ENCODE results near the gene MAP7D3. TPM values are rescaled to one million over a fixed set of nuclear protein-coding genes. Genes with fewer than 3 reads are reported as not detected.
"Not testable (repeated sequence)": the region's sequence is repeated elsewhere in the genome, so short reads cannot be mapped to it uniquely, and the experiment has no call there.

Gene MAP7D3
- total RNA-seq, 1 donor from 2014 or later = 13.9 TPM

DNA sequence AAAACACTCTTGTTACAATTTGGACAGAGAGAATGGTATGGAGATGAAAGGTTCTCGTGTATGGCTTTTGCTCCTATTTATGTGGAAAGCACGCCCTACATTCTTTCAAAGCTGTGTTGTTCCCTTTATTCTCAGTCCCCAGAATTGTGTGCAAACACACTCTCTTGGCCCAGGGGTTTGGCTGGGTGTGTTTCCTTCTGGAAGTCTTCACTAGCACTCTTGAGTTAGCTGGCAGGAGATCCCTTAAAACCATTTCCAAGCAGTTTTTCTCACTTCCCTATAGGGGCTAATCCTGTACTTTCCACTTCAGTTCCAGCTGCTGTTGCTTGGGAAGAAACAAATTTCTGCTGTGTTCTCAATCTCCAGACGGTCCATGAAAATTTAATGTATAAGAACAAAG, 68.8 kb downstream of the MAP7D3 start:
- no peak for DNase-seq (ENCODE audit: low spot score)

DNA sequence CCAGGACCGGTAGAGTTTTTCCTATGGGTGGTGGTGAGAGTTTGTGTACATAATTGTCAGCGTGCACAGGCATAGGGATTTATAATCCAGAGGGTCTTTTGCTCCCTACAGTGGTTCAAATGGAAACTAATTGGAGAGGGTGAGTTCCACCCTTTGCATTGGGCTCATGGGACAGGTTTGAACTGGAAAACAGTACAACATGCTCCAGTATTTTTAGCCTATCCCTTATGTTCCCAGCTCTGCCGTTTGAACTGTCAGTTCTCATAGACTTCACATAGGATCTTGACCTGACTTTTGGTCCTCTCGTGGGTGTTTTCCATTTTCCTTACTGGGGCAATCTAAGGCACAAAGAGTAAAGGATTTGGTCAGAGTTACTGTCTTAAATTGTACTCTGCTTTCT, 72.1 kb downstream of the MAP7D3 start:
- no peak for DNase-seq (ENCODE audit: low spot score)

DNA sequence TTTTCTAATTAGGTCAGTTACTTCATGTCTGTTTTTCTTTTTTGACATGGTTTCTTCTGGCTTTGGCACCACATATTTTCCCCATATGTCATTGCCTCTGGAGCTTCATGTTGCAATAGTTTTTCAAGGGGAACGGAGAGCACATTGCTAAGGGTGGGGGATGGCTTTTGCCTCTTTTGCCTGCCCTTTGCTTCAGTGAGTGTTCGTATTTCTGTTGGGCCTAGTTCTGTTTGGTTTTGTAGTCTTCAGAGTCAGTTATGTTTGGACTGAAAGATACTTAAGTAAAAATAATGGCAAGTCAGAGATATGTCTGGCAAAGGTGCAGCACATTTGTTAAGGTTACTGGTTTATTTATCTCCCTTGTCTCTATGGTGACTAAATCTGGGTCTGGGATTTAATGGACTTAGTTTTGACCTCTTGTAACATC, 74.8 kb downstream of the MAP7D3 start:
- DNase-seq (ENCODE audit: low spot score) = no peak

DNA sequence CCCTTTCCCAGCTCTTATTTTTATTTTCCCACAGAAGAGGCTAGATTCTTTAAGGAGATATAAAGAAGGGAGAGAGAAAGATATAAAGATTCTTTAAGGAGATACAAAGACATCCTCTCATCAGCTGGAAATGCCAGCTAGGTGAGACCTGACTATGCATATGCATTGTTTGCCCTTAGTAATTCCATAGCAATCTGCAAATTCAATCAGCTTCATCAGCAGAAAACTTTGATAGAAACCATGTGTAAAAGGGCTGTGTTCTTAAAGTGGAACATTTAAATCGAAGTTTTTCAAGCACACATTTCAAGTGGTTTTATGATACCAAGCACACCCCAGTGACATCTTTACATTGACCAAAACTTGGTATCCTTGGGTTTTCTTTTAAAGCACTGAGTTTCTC, 79.8 kb downstream of the MAP7D3 start:
- DNase-seq (ENCODE audit: low spot score) = no peak

DNA sequence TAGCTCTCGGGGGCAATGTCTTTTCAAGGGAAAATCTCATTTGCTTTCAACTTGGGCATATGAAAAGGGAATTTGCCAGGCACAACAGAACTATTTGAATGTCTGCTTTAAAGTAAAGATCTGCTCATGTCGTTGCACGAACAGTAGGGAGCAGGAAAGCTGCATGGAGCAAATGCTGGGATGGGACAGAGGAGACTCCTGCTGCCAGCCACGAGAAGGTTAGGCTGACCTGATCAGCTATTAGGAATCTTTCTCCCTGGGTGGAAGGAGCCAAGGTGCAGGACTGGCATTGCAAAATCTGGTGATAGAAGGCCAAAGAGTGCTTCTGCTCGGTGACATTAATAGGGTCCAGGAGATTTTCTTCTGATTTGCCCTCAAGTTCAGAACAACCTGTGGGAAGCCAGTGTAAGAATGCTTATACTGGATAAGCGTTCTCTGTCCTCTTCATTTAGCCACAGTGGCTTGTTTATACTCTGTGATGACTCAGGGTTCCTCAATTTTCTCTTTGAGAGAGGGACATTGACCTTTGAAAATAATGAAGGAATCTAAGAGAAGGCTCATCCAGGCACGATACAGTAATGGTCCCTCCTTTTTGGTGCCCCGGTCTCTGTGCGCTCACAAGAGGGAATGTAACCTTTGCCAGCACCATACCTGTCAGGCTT, 80.9 kb downstream of the MAP7D3 start:
- DNase-seq (ENCODE audit: low spot score) = no peak

DNA sequence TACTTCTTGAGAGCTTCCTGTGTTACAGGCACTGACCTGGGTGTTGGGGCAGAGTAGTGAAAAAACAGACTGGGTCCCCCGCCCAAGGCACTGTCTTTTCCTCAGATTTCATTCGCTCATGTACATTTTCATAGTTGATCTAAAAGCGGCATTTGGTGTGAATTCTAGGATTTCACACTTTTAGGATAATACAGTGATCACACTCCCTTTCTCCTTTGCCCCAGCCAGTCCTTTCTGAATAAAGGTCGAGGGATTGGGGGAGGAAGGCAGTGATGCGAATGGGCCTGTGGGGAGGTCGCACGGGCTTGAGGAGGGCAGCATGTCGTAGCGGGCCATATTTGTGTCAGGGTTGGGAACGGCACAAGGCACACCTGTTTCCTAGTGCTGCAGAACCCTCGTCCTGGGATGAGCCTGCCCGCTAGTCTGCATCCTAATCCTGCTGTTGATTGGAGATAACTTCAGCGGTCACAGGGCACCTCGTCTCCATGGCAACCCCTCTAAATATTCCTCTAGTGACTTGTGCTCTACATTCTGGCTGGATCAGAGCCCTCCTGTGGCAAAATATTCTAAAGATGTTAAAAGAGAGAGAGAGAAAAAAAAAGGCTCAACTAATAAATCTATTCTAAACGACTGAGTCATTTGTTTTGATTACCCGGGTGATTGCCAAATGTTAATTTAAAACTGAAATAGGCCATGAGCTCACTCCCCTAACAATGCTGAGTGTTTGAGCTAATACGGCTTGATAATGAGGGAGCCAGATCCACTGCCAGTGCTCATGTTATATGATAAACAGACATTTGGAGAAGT, 82.1 kb downstream of the MAP7D3 start:
- peak; percentile 52 for DNase-seq (ENCODE audit: low spot score)

DNA sequence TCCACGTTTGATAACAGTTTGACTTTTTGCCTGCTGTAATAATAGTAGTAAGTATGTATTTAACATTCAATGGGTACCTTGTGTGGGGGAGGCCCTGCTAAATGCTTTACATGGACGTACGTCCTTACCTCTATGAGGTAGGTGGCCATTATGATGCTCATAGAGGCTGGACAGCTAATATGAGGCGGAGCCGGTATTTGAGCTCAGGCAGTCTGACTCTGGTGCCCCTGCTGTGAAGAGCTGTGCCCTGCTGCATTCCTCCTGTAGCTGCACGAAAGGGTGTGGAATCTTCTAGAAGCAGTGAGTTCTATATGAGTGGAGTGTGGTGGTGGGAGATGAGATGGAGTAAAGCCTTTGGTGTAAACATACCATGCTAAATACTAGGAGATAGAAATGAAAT, 83.2 kb downstream of the MAP7D3 start:
- not testable (repeated sequence) for DNase-seq (ENCODE audit: low spot score)

DNA sequence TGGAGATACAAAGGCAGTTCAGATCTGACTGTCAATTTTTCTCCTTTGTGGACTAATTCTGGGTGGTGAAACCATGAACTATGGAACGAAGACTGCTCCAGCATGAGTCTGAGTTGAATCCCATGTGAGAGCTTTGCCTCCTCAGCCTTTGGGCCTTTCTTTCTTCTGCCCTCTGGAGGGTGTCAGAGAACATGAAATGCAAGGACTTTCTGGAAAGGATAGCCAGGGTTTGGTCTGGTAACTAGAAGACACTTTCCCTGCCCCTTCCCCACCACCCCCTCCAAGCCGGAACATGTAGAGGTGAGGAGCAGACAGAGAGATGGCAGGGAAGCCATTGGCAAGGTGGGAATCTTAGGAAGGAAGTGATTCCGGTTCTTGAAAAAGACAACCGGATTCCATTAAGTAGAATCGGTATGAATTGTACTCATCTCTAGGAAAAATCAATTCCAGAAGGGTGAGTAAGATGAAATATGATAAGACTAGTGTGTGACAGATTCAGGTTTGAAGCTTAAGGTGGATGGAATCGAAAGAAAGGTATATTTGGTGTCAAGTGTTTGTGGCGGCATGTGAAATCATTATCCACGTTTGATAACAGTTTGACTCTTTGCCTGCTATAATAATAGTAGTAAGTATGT, 84.9 kb downstream of the MAP7D3 start:
- DNase-seq (ENCODE audit: low spot score) = no peak

DNA sequence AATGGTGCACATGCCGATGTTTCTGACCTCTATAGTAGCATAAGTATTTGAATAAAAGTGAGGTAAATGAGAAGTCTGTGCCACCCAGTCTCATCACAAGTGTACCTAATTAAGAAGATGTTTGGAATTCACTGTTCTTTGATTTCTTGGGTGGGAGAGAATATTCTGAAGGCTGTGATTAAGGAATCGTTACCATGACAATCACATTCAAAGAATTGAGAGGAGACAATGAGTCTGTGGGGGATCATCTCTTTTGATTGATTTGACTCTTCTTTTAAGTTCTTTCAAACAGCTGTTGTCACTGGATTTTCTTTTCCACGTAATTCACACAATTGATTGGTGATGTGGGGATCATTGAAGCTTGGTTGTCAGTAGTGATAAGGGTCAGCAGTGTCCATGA, 85.8 kb downstream of the MAP7D3 start:
- no peak for DNase-seq (ENCODE audit: low spot score)

DNA sequence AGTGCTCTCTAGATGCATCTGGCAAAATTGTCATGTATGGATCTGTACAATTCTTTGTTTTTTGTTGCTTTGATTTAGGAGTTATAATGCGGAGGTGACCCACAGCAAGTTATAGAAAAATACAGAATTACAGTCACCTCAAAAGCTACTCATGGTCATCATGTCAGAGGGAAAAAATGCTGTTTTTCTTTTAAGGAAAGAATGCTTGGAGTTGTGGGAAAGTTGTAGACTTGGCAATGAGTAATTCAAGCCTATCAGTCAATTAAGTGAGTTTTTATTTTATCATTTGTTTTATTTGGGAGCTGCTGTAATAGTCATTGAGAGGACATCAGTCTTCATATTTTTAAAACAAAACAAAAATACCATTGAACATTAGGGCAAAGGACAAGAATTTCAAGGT, 87.5 kb downstream of the MAP7D3 start:
- DNase-seq (ENCODE audit: low spot score) = no peak

Other genes starting within 250 kb of the MAP7D3 start
- gene FHL1, start 103.9 kb downstream of the MAP7D3 start, total RNA-seq = 248 TPM
- 1.0 TPM for gene ADGRG4, start 49.6 kb upstream of the MAP7D3 start, total RNA-seq
- gene BRS3, start 236.5 kb upstream of the MAP7D3 start, total RNA-seq = 0.18 TPM
- gene HTATSF1, start 246.2 kb upstream of the MAP7D3 start, total RNA-seq = 47.1 TPM